ENCODE data around the gene PRKAR1B.

- TF ChIP-seq POLR2A (IDR thresholded peaks at IDR 0.05) (no peak), CTCF (IDR thresholded peaks at IDR 0.05) (no peak), EP300 (IDR thresholded peaks at IDR 0.05) (no peak), POLR2AphosphoS5 (IDR thresholded peaks at IDR 0.05) (no peak)
Observed at GRCh38 chr7:562789-563628, 164.1 kb downstream of the PRKAR1B start.
